HG03064 (cell line): ENCODE data around the gene KIAA1549.

Experiments used
- ATAC-seq: cut with Tn5 transposase; IDR thresholded peaks from one replicate; pipeline ENCODE4 v1.9.1; 2021; ENCODE audit warnings: low read depth; ENCODE audit not compliant: unreplicated experiment

KIAA1549 gene

GRCh38 chr7:138975343-138976104 is 5.7 kb downstream of the KIAA1549 start:
- no peak for ATAC-seq

GRCh38 chr7:138974675-138975292 is 6.4 kb downstream of the KIAA1549 start:
- ATAC-seq: no peak

GRCh38 chr7:138974103-138974502 is 7.1 kb downstream of the KIAA1549 start:
- no peak for ATAC-seq

- no peak for ATAC-seq
Observed at GRCh38 chr7:138970952-138971351, 10.2 kb downstream of the KIAA1549 start.

- no peak for ATAC-seq
Observed at GRCh38 chr7:138970446-138970845, 10.7 kb downstream of the KIAA1549 start.

- no peak for ATAC-seq
Observed at GRCh38 chr7:138967159-138967558, 14.0 kb downstream of the KIAA1549 start.

- ATAC-seq: no peak
Observed at GRCh38 chr7:138964624-138965436, 16.4 kb downstream of the KIAA1549 start.

GRCh38 chr7:138963675-138964074 is 17.5 kb downstream of the KIAA1549 start:
- no peak for ATAC-seq

- ATAC-seq: no peak
Observed at GRCh38 chr7:138962561-138963270, 18.5 kb downstream of the KIAA1549 start.

- no peak for ATAC-seq
Observed at GRCh38 chr7:138961159-138961558, 20.0 kb downstream of the KIAA1549 start.

- no peak for ATAC-seq
Observed at GRCh38 chr7:138958391-138958956, 22.7 kb downstream of the KIAA1549 start.

- ATAC-seq: no peak
Observed at GRCh38 chr7:138957753-138958390, 23.3 kb downstream of the KIAA1549 start.

GRCh38 chr7:138957217-138957616 is 24.0 kb downstream of the KIAA1549 start:
- no peak for ATAC-seq

- no peak for ATAC-seq
Observed at GRCh38 chr7:138954545-138955475, 26.4 kb downstream of the KIAA1549 start.

GRCh38 chr7:138952791-138953190 is 28.4 kb downstream of the KIAA1549 start:
- no peak for ATAC-seq

GRCh38 chr7:138951953-138952352 is 29.2 kb downstream of the KIAA1549 start:
- ATAC-seq: no peak

- no peak for ATAC-seq
Observed at GRCh38 chr7:138949421-138950088, 31.6 kb downstream of the KIAA1549 start.

GRCh38 chr7:138948403-138948802 is 32.8 kb downstream of the KIAA1549 start:
- no peak for ATAC-seq
